HUES64 (cell line): ENCODE measurements around the gene UMPS.
"Not testable (repeated sequence)": the region's sequence is repeated elsewhere in the genome, so short reads cannot be mapped to it uniquely, and the experiment has no call there.

ENCODE experiments used
- H3K27ac ChIP-seq: 2 replicates; pipeline ENCODE4 v1.7.0; 2013; ENCODE audit warnings: low read depth, low read length, inconsistent platforms
- H3K27me3 ChIP-seq: 2 replicates; pipeline ENCODE4 v1.6.1; 2013; ENCODE audit warnings: mild to moderate bottlenecking, low read length; ENCODE audit not compliant: insufficient read depth
- H3K36me3 ChIP-seq: 2 replicates; pipeline ENCODE4 v1.6.1; 2013; ENCODE audit warnings: mild to moderate bottlenecking, low read length; ENCODE audit not compliant: insufficient read depth
- H3K4me1 ChIP-seq: 2 replicates; pipeline ENCODE4 v1.6.1; 2013; ENCODE audit warnings: mild to moderate bottlenecking, low read length, moderate library complexity; ENCODE audit not compliant: insufficient read depth
- H3K4me3 ChIP-seq: 2 replicates; pipeline ENCODE4 v1.5.1; 2013; ENCODE audit warnings: mild to moderate bottlenecking, low read length, moderate library complexity
- H3K9ac ChIP-seq: 2 replicates; pipeline ENCODE4 v1.6.1; 2013; ENCODE audit warnings: mild to moderate bottlenecking, low read depth, low read length
- H3K9me3 ChIP-seq: 2 replicates; pipeline ENCODE4 v1.6.1; 2013; ENCODE audit warnings: low read depth, low read length; ENCODE audit not compliant: insufficient read depth
- WGBS: fragments of 150-250, 120-280 bp; methylation state at CpG from one replicate; pipeline ENCODE4 v1.1.7; 2013; ENCODE audit warnings: missing lambda C conversion rate; 5-methylcytosine and 5-hydroxymethylcytosine counted together

Gene UMPS

DNA sequence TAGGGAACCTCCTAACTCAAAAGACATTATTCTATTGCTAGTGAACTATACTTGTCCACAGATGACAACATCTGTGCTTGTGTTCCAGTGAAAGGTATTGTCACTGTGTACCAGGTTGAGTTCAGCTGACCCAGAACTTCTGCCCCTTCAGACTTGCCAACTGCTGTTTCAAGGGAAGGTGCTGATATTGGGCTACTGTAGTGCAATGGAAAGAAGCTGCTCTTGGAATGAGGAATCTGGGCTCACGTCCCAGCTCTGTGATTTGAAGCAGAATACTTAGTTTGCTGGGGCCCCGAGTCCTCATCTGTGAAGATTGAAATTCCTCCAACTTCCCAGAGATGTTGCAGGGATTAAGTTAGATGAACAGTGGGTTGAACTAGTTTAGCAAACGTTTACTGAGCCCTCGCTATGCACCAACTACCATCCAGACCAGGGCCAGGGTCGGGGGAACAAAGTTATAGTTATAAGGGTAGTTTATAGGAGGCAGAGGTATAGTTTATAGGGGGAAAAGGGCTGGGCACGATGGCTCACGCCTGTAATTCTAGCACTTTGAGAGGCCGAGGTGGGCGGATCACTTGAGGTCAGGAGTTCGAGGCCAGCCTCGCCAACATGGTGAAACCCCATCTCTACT is 15.9 kb upstream of the UMPS start:
- no peak overlapping the region for H3K4me3 ChIP-seq
- H3K36me3 ChIP-seq: no peaks in the 10 kb centered on the region
- no peaks in the 10 kb centered on the region for H3K27me3 ChIP-seq
- H3K4me1 ChIP-seq: no peaks in the 10 kb centered on the region
- no peak overlapping the region for H3K27ac ChIP-seq
- WGBS: 93% methylated on average over 11 of the region's 11 CpGs
- no peak overlapping the region for H3K9ac ChIP-seq
- H3K9me3 ChIP-seq: no peaks in the 10 kb centered on the region

DNA sequence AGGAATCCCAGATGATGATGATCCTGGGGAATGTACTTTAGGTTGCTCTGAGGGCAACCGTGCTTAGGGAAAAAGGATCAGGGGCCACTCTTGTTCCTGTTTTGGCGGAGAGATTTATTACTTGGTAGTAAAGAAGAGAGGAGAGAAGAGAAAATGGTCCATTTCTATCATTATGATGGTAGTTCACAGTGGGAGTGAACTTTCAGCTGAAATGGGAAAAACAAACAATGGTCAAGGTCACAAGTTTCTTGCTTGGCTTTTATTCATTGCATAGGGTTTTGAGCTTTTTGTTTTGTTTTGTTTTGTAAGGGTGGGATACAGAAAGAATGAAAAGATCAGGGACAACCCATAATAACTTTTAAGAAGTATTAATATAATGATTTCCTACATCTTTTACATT is 7.7 kb upstream of the UMPS start:
- Histone ChIP-seq H3K27me3 (peaks cover 43% of the 10 kb centered on the region; the same call in 1 of the 2 replicates), H3K9ac (no peak overlapping the region), H3K36me3 (no peaks in the 10 kb centered on the region), H3K4me1 (no peaks in the 10 kb centered on the region), H3K9me3 (no peaks in the 10 kb centered on the region), H3K4me3 (no peak overlapping the region), H3K27ac (no peak overlapping the region)
- 86% methylated on average over 2 of the region's 2 CpGs for WGBS

DNA sequence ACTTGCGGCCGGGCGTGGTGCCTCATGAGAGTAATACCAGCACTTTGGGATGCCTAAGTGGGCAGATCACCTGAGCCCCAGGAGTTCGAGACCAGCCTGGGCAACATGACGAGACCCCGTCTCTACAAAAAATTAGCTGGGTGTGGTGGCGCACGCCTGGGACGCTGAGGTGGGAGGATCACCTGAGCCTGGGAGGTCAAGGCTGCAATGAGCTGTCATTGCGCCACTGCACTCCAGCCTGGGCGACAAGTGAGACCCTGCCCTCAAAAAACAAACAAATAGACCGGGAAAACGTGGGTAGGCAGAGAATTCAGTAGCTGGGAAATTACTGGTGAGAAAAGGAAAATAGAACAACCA is 667 bp downstream of the UMPS start:
- peaks cover 23% of the 10 kb centered on the region for H3K36me3 ChIP-seq
- H3K27ac ChIP-seq: no peak overlapping the region
- H3K4me1 ChIP-seq: peaks cover 7% of the 10 kb centered on the region; the same call in 1 of the 2 replicates
- H3K4me3 ChIP-seq: peak overlapping the region; percentile 90
- peak overlapping the region; percentile 95 for H3K9ac ChIP-seq
- no peaks in the 10 kb centered on the region for H3K9me3 ChIP-seq
- H3K27me3 ChIP-seq: peaks cover 35% of the 10 kb centered on the region; the same call in 1 of the 2 replicates
- WGBS: 21% methylated on average over 13 of the region's 13 CpGs

DNA sequence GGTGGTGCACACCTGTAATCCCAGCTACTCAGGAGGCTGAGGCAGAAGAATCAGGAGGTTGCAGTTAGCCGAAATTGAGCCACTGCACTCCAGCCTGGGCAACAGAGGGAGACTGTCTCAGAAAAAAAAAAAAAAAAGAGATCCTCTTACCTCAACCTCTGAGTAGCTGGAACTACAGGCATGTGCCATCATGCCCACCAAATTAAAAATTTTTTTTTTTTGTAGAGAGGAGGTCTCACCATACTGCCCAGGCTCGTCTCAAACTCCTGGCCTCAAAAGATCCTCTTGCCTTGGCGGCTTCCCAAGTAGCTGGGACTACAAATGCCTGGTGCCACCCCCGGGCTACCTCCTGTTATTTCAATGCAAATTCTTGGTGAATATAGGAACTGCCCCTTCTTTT is 1.5 kb downstream of the UMPS start:
- peaks cover 31% of the 10 kb centered on the region for H3K36me3 ChIP-seq
- H3K4me3 ChIP-seq: peak overlapping the region; percentile 90; the same call in 1 of the 2 replicates
- H3K4me1 ChIP-seq: peaks cover 7% of the 10 kb centered on the region; the same call in 1 of the 2 replicates
- no peaks in the 10 kb centered on the region for H3K9me3 ChIP-seq
- H3K9ac ChIP-seq: no peak overlapping the region
- H3K27ac ChIP-seq: no peak overlapping the region
- 89% methylated on average over 4 of the region's 4 CpGs for WGBS
- peaks cover 27% of the 10 kb centered on the region; the same call in 1 of the 2 replicates for H3K27me3 ChIP-seq

DNA sequence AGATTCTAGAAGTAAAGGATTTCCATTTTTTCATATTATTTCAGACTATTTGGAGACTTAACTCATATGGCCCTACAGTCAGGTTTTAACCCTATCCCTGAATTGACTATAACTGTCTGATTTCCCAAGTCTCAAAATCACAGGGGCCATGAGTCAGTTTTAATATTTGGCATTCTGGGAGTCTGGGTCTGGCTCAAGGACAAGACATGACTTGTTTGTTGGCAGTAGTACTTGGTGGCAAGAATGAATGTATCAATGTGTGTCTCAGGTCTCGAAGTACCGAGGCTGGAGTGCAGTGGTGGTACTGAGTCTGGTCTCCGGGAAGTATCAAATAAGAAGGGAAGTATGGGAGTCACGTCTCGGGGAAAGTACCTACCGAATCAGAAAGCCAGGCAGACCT is 10.8 kb downstream of the UMPS start:
- H3K4me3 ChIP-seq: no peak overlapping the region
- 95% methylated on average over 6 of the region's 6 CpGs for WGBS
- no peak overlapping the region for H3K27ac ChIP-seq
- H3K4me1 ChIP-seq: no peaks in the 10 kb centered on the region
- no peaks in the 10 kb centered on the region for H3K9me3 ChIP-seq
- H3K36me3 ChIP-seq: peaks cover 93% of the 10 kb centered on the region
- H3K9ac ChIP-seq: no peak overlapping the region
- H3K27me3 ChIP-seq: no peaks in the 10 kb centered on the region

DNA sequence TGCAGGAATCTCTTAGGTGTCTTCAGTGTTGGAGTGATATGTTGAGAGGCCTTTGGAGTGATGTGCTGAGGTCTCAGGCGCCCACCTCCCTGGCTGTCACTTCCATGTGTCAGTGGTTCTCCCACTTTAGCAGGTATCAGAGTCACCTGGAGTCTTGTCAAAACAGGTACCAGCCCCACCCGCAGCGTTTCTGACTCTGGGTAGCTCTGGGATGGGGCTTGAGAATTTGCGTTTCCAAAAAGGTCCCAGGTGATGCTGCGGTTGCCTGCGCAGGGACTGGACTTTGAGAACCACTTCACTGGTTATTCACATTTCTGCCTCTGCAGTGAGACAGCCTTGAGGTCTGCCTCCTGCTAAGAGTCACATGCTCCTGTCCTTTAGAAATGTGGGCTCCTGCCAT is 15.5 kb downstream of the UMPS start:
- H3K36me3 ChIP-seq: peaks cover 64% of the 10 kb centered on the region
- WGBS: 96% methylated on average over 6 of the region's 6 CpGs
- no peaks in the 10 kb centered on the region for H3K9me3 ChIP-seq
- H3K9ac ChIP-seq: no peak overlapping the region
- H3K27ac ChIP-seq: 0 out of 2 replicates have a peak overlapping the region, but pooled peaks have one; percentile 30
- H3K4me1 ChIP-seq: no peaks in the 10 kb centered on the region
- no peaks in the 10 kb centered on the region for H3K27me3 ChIP-seq
- no peak overlapping the region for H3K4me3 ChIP-seq

DNA sequence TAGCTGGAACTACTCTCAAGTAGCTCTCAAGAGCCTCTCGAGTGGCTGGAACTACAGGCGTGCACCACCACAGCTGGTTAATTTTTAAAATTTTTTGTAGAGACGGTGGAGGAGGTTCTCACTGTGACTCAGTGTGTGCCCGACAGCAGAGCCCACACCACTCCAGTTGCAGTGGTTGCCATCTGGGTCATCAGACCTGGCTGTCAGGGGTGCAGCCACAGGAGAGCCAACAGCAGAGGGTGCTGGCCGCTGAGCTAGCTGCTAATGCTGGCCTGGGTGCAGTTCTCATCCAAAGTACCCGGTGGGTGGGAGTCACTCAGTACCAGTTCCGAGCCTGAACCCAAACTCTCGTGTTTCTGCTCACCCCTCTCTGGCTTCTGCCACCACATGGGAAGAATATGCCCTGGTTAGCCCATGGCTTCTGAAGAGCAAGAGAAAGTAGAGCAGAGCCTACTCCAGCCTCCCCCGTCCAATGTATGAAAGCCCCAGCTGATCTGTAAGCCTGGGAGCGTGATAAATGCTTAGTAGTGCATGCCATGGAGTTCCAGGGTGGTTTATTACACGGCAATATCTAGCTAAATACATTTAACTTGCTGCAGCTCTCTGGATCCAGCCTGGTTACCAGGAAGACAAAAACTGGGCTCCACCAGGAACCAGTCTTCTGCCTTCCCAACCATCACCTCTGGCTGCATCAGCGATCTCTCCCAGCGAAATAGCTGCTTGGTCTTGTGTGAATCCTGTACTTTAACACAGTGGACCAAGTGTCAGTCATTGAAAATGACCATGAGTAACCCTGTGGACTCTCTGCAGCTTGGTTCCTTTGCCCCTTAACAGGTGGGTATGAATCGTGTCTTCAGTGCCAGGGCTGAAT is 17.1 kb downstream of the UMPS start:
- H3K36me3 ChIP-seq: peaks cover 48% of the 10 kb centered on the region
- H3K27ac ChIP-seq: no peak overlapping the region
- H3K9me3 ChIP-seq: no peaks in the 10 kb centered on the region
- H3K4me1 ChIP-seq: 0 out of 2 replicates have a peak, but pooled peaks cover 3% of the 10 kb centered on the region
- WGBS: 91% methylated on average over 14 of the region's 14 CpGs
- no peaks in the 10 kb centered on the region for H3K27me3 ChIP-seq
- H3K4me3 ChIP-seq: no peak overlapping the region
- H3K9ac ChIP-seq: no peak overlapping the region

DNA sequence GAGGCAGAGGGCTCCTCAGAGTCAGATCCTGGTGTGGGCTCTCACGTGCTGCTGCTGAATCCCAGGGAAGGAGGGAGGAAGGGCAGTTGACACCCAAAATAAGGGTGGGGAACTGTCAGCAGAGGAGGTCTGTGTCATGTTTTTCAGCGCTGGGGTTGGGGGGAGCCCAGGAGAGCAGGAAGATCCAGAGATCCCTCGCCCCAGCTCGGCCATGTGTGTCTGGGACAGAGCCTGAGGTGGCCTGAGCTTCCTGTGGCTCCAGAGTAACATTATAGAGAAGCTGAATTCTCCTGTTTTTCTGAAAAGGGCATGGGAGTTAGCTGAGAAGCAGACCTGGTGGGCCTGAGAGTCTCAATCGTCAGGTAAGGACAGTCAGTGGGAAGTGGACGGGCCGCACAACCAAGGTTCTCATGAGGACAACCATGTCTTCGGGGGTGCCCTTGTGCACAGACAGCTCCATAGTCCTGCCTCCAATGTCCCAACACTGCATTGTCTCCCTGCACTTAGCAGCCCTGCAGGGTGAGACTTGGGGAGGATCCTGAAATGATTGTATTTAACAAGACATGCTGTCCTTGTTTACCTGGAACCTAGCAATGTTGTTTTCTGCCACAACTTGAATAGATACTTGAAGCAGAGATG is 18.4 kb downstream of the UMPS start:
- Histone ChIP-seq H3K9me3 (no peaks in the 10 kb centered on the region), H3K36me3 (peaks cover 39% of the 10 kb centered on the region), H3K4me1 (0 out of 2 replicates have a peak, but pooled peaks cover 3% of the 10 kb centered on the region), H3K27me3 (no peaks in the 10 kb centered on the region), H3K4me3 (no peak overlapping the region), H3K9ac (no peak overlapping the region), H3K27ac (peak overlapping the region; percentile 13; the same call in 1 of the 2 replicates)
- WGBS: 88% methylated on average over 8 of the region's 8 CpGs

DNA sequence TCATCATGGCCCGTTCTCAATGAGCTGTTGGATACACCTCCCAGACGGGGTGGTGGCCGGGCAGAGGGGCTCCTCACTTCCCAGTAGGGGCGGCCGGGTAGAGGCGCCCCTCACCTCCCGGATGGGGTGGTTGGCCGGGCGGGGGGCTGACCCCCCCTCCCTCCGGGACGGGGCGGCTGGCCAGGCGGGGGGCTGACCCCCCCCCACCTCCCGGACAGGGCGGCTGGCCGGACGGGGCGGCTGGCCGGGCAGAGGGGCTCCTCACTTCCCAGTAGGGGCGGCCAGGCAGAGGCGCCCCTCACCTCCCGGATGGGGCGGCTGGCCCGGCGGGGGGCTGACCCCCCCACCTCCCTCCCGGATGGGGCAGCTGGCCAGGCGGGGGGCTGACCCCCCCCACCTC is 19.6 kb downstream of the UMPS start:
- not testable (repeated sequence) for H3K9ac ChIP-seq, H3K4me1 ChIP-seq, H3K4me3 ChIP-seq, H3K27ac ChIP-seq, H3K27me3 ChIP-seq, H3K9me3 ChIP-seq
- peaks cover 27% of the 10 kb centered on the region for H3K36me3 ChIP-seq
- 89% methylated on average over 12 of the region's 27 CpGs for WGBS

DNA sequence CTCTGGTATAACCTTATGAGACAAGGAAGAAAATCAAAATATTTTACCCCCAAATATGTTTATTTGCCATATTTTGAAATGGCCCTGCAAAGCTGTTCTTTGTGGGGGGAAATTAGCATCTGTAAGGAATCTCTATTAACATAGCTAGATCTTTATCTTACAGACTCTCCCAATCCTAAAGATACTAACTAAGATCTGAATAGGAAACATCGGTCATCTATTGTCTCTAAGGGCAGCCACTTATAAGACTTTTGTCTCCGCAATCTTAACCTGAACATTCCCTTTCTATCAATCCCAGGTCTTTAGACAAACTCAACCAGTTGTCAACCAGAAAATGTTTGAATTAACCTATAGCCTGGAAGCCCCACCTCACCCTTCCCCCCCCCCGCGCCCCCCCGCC is 21.2 kb downstream of the UMPS start:
- no peaks in the 10 kb centered on the region for H3K9me3 ChIP-seq
- H3K27ac ChIP-seq: no peak overlapping the region
- no peaks in the 10 kb centered on the region for H3K27me3 ChIP-seq
- 45% methylated on average over 2 of the region's 5 CpGs for WGBS
- H3K9ac ChIP-seq: no peak overlapping the region
- no peak overlapping the region for H3K4me3 ChIP-seq
- H3K36me3 ChIP-seq: peaks cover 12% of the 10 kb centered on the region
- H3K4me1 ChIP-seq: 0 out of 2 replicates have a peak, but pooled peaks cover 3% of the 10 kb centered on the region

DNA sequence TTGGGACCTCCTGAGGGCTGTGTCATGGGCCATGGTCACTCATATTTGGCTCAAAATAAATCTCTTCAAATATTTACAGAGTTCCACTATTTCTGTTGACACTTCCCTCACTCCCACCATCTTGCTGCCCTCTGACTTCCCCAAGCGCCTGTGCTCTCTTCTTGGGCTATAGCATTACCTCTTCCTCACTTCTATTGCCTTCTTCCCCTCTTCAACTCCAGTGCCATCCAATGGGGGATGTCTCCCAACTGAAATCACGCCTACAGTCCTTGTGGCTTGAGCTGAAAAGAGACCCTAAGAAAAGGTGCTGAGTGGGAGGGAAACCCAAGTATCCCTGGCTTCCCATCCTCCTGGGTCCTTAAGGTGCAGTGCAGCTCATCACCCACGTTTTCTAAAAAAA is 21.8 kb downstream of the UMPS start:
- no peaks in the 10 kb centered on the region for H3K9me3 ChIP-seq
- H3K4me1 ChIP-seq: 0 out of 2 replicates have a peak, but pooled peaks cover 3% of the 10 kb centered on the region
- no peak overlapping the region for H3K27ac ChIP-seq
- WGBS: 87% methylated on average over 3 of the region's 3 CpGs
- H3K9ac ChIP-seq: no peak overlapping the region
- peaks cover 7% of the 10 kb centered on the region for H3K36me3 ChIP-seq
- no peaks in the 10 kb centered on the region for H3K27me3 ChIP-seq
- no peak overlapping the region for H3K4me3 ChIP-seq
